GM12873 (cell line): ENCODE results near the gene DNAAF9.

Source experiments
- TF ChIP-seq, protein P1 (sequence below): IDR thresholded peaks from 2 replicates; pipeline ENCODE4 v1.5.1; 2012; ENCODE audit warnings: low read depth, mild to moderate bottlenecking, moderate library complexity, low read length, control low read depth; ENCODE audit not compliant: insufficient read depth; ENCODE audit errors: missing control alignments

The DNAAF9 gene

DNA sequence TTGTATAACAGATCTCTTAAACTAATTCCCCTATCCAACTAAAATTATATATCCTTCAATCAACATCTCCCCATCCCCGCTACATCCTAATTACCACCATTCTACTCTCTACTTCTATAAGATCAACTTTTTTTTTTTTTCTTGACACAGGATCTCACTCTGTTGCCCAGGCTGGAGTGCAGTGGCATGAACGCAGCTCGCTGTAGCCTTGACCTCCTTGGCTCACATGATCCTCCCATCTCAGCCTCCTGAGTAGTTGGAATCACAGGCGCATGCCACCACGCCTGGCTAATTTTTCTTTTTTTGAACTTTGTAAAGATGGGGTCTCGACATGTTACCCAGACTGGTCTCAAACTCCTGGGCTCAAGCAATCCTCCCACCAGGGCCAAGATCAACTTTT is 5.0 kb downstream of the DNAAF9 start:
- TF ChIP-seq, protein P1, sequence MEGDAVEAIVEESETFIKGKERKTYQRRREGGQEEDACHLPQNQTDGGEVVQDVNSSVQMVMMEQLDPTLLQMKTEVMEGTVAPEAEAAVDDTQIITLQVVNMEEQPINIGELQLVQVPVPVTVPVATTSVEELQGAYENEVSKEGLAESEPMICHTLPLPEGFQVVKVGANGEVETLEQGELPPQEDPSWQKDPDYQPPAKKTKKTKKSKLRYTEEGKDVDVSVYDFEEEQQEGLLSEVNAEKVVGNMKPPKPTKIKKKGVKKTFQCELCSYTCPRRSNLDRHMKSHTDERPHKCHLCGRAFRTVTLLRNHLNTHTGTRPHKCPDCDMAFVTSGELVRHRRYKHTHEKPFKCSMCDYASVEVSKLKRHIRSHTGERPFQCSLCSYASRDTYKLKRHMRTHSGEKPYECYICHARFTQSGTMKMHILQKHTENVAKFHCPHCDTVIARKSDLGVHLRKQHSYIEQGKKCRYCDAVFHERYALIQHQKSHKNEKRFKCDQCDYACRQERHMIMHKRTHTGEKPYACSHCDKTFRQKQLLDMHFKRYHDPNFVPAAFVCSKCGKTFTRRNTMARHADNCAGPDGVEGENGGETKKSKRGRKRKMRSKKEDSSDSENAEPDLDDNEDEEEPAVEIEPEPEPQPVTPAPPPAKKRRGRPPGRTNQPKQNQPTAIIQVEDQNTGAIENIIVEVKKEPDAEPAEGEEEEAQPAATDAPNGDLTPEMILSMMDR = no peak

- TF ChIP-seq, protein P1 = no peak
Measured at GRCh38 chr20:3400260-3401155, 7.0 kb downstream of the DNAAF9 start.

- TF ChIP-seq, protein P1 = no peak
Measured at GRCh38 chr20:3398681-3399252, 8.7 kb downstream of the DNAAF9 start.

DNA sequence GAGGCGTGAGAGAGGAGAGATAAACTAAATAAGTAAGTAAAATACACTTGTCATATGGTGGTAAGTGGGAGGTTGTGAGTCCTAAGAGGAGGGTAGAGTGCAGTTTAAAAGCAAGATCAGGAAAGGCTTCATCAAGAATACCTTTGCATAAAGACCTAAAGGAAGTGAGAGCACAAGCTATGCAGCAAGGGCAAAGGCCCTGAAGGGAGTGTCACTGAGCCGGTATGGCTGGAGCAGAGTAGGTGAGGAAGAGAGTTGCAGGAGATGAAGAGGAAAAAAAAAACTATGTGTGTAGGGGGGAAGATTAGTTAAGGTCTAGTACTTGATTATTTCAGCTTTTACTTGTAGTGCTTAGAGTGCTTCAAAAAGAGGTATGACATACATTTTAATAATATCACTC is 11.0 kb downstream of the DNAAF9 start:
- TF ChIP-seq, protein P1 = no peak

DNA sequence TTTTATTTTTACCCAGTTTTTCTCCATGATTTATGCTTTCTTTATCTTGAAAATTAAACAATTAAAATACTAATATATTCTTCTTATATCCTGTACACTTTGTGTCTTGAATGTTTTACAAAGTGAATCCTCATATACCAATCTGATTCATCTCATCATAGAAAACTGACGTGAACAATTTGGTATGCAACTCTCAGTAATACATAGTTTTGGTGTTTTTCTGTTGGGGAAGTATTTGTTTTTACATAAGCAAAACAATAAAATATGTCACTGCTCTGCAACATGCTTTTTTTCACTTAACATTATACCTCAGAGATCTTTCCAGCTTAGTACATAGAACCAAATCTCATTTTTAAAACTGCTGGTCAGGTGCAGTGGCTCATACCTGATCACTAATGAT is 14.7 kb downstream of the DNAAF9 start:
- TF ChIP-seq, protein P1 = no peak

GRCh38 chr20:3390759-3391425 is 16.6 kb downstream of the DNAAF9 start:
- TF ChIP-seq, protein P1 = no peak

DNA sequence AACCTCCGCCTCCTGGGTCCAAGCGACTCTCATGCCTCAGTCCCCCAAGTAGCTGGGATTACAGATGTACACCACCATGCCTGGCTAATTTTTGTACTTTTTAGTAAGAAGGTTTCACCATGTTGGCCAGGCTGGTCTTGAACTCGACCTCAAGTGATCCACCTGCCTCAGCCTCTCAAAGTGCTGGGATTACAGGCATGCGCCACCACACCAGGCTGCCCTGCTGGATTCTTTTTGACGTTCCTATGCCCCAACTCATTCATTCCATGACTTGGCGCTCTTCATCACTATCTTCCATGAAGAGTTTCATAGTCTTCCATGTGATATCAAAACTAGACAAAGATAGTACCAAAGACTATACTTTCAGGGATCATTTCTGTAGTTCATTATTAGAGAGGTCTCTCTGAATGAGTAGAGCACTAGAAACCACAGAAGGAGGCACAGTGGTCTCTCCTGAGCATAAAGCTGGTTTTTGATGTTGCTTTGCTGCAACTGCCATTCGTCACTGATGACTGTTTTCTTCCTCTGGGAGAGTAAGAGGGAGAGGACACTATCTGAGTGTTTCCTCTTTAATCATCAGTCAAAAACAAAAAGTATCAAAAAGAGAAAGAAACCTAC is 23.5 kb downstream of the DNAAF9 start:
- TF ChIP-seq, protein P1 = no peak
